ENCODE data around the gene ABHD6.

The ABHD6 gene

GRCh38 chr3:58206406-58207011 is 31.1 kb upstream of the ABHD6 start:
- TF ChIP-seq CTCF (conservative IDR thresholded peaks at IDR 0.05; ENCODE audit: low read depth), result no peak
- peak overlapping the region; percentile 69 for H3K27ac ChIP-seq
- ChIA-PET POLR2A (ENCODE audit: low non-redundant PET) (no interaction called here), CTCF (no interaction called here)
- peak; percentile 31 for DNase-seq (ENCODE audit: low spot score)

GRCh38 chr3:58207954-58208353 is 29.6 kb upstream of the ABHD6 start:
- ChIA-PET CTCF (no interaction called here), POLR2A (ENCODE audit: low non-redundant PET) (no interaction called here)
- TF ChIP-seq CTCF (conservative IDR thresholded peaks at IDR 0.05; ENCODE audit: low read depth), result no peak
- no peak for DNase-seq (ENCODE audit: low spot score)
- no peak overlapping the region for H3K27ac ChIP-seq

- POLR2A ChIA-PET (ENCODE audit: low non-redundant PET), result no interaction called here
- CTCF ChIA-PET, result no interaction called here
- DNase-seq (ENCODE audit: low spot score), result no peak
- no peak overlapping the region for H3K27ac ChIP-seq
- TF ChIP-seq CTCF (conservative IDR thresholded peaks at IDR 0.05; ENCODE audit: low read depth), result no peak
Measured at GRCh38 chr3:58209933-58210332, 27.7 kb upstream of the ABHD6 start.

- H3K27ac ChIP-seq, result no peak within 1 kb of the TSS
- ChIA-PET POLR2A (ENCODE audit: low non-redundant PET) (no interaction called here), CTCF (no interaction called here)
- TF ChIP-seq CTCF (conservative IDR thresholded peaks at IDR 0.05; ENCODE audit: low read depth), result no peak
- DNase-seq (ENCODE audit: low spot score), result no peak
Measured at GRCh38 chr3:58210761-58211460, 26.7 kb upstream of the ABHD6 start, which contains the start of gene DNASE1L3. Gene DNASE1L3 (minus strand): TSS chr3:58210972. CDS start chr3:58210906, 66 bp downstream.

GRCh38 chr3:58214484-58215316 is 22.9 kb upstream of the ABHD6 start:
- POLR2A ChIA-PET (ENCODE audit: low non-redundant PET), result no interaction called here
- CTCF ChIA-PET, result interaction anchor here (0.7 kb wide), 1 partner anchor 80 kb away, joined by 4 read pairs; no protein-coding TSS in a partner anchor
- peak; percentile 76 for DNase-seq (ENCODE audit: low spot score)
- peak overlapping the region; percentile 96 for H3K27ac ChIP-seq
- TF ChIP-seq CTCF (conservative IDR thresholded peaks at IDR 0.05; ENCODE audit: low read depth), result no peak

GRCh38 chr3:58215317-58216025 is 22.1 kb upstream of the ABHD6 start:
- TF ChIP-seq CTCF (conservative IDR thresholded peaks at IDR 0.05; ENCODE audit: low read depth), result no peak
- ChIA-PET CTCF (interaction anchor here (0.7 kb wide), 1 partner anchor 79 kb away, joined by 4 read pairs; no protein-coding TSS in a partner anchor), POLR2A (ENCODE audit: low non-redundant PET) (no interaction called here)
- H3K27ac ChIP-seq, result peak overlapping the region; percentile 96
- DNase-seq (ENCODE audit: low spot score), result no peak
